K562 (cell line): ENCODE results near the gene YAP1.

Experiments used
- EZH2 ChIP-seq: IDR thresholded peaks from 2 replicates; pipeline ENCODE4 v1.6.1; 2012; ENCODE audit warnings: low read depth, mild to moderate bottlenecking, inconsistent platforms, low read length, borderline replicate concordance
- FOS ChIP-seq: IDR thresholded peaks from 3 replicates; pipeline ENCODE4 v1.6.1; 2011; ENCODE audit not compliant: insufficient read length; ENCODE audit errors: extremely low read depth
- HMBOX1 ChIP-seq: sonication (generic); IDR thresholded peaks from 2 replicates; pipeline ENCODE4 v1.6.1; 2016
- JUN ChIP-seq, 2 experiments: sonication (generic) in 1 of 2; formaldehyde crosslinking in 1 of 2; IDR thresholded peaks; 2 replicates each; pipeline versions ENCODE4 v1.6.1 to v1.8.0; 2012 to 2022; ENCODE audit warnings: borderline replicate concordance in 2 of 2, mild to moderate bottlenecking in 2 of 2, improper control_type of control experiment in 1 of 2, low read depth in 1 of 2, low read length in 1 of 2, missing genetic modification reagents in 1 of 2
- MAFK ChIP-seq: IDR thresholded peaks from 2 replicates; pipeline ENCODE4 v1.6.1; 2011; ENCODE audit warnings: low read length, improper control_type of control experiment
- POLR2AphosphoS5 ChIP-seq: IDR thresholded peaks from 2 replicates; pipeline ENCODE4 v1.6.1; 2011; ENCODE audit warnings: mild to moderate bottlenecking, low read depth, low read length, moderate library complexity; ENCODE audit not compliant: control insufficient read depth, insufficient read depth
- RHOXF2B ChIP-seq: fragments of 250-450 bp; sonication (Bioruptor Pico); conservative IDR thresholded peaks from 2 replicates; pipeline ENCODE4 v1.5.1; 2021
- SP1 ChIP-seq: sonication (generic); formaldehyde crosslinking; IDR thresholded peaks from 2 replicates; pipeline ENCODE4 v1.8.1; 2022; ENCODE audit warnings: mild to moderate bottlenecking, missing genetic modification reagents
- TRIM24 ChIP-seq, 2 experiments: fragments of 450-650 bp; IDR thresholded peaks; 2 replicates each; pipeline ENCODE4 v1.6.1; 2016
- ZFP36 ChIP-seq: fragments of 150-350 bp; IDR thresholded peaks from 2 replicates; pipeline ENCODE4 v1.6.1; 2018; ENCODE audit warnings: low read length, low read depth; ENCODE audit not compliant: partially characterized antibody
- ZNF124 ChIP-seq: sonication (generic); formaldehyde crosslinking; IDR thresholded peaks from 2 replicates; pipeline ENCODE4 v1.8.1; 2022; ENCODE audit warnings: missing genetic modification reagents
- ZNF75A ChIP-seq: fragments of 450-650 bp; formaldehyde crosslinking; IDR thresholded peaks from 2 replicates; pipeline ENCODE4 v1.4.0; 2020; ENCODE audit warnings: mild to moderate bottlenecking

GRCh38 chr11:102197670-102198139, 87.5 kb downstream of the YAP1 start:
- TF ChIP-seq HMBOX1 (no peak), MAFK (no peak), SP1 (CRISPR knock-in tag) (no peak), ZNF75A (CRISPR knock-in tag) (no peak), POLR2AphosphoS5 (no peak), FOS (no peak), ZFP36 (no peak), EZH2 (no peak), ZNF124 (CRISPR knock-in tag) (no peak), RHOXF2B (CRISPR knock-in tag) (no peak), JUN (IDR thresholded peaks at IDR 0.05; ENCODE audit: borderline replicate concordance, low read depth, low read length) (no peak), JUN (CRISPR knock-in tag; IDR thresholded peaks at IDR 0.05; ENCODE audit: borderline replicate concordance) (no peak), TRIM24 (IDR thresholded peaks at IDR 0.05) (no peak)
